Astrocyte (in vitro differentiated cells and primary cell): ENCODE data around the gene BMP7. TPM values are rescaled to one million over a fixed set of nuclear protein-coding genes. Genes with fewer than 3 reads are reported as not detected.

Experiments used
- DNase-seq: peaks from one replicate; pipeline ENCODE4 v3.0.0-alpha.2; 2010; ENCODE audit warnings: low read depth
- FAIRE-seq: peaks from 2 replicates; lab custom pipeline; 2011; peaks lifted over from hg19 to GRCh38; lab: Jason Lieb, UNC
- H2AFZ ChIP-seq: 2 replicates; pipeline ENCODE4 v1.6.0; 2012; ENCODE audit warnings: low read depth, low read length, inconsistent platforms
- H3K27ac ChIP-seq: 2 replicates; pipeline ENCODE4 v1.5.1; 2011; ENCODE audit warnings: low read depth, low read length, inconsistent platforms
- H3K27me3 ChIP-seq: 2 replicates; pipeline ENCODE4 v1.6.0; 2011; ENCODE audit warnings: low read length, inconsistent platforms; ENCODE audit not compliant: insufficient read depth
- H3K36me3 ChIP-seq: 2 replicates; pipeline ENCODE4 v1.5.1; 2011; ENCODE audit warnings: low read length, inconsistent platforms; ENCODE audit not compliant: insufficient read depth
- H3K4me1 ChIP-seq: 2 replicates; pipeline ENCODE4 v1.5.1; 2011; ENCODE audit warnings: low read length, inconsistent platforms; ENCODE audit not compliant: insufficient read depth
- H3K4me2 ChIP-seq: 2 replicates; pipeline ENCODE4 v1.6.0; 2012; ENCODE audit warnings: low read length, inconsistent platforms
- H3K4me3 ChIP-seq: 2 replicates; pipeline ENCODE4 v1.5.1; 2011; ENCODE audit warnings: low read depth, mild to moderate bottlenecking, low read length, inconsistent platforms; ENCODE audit not compliant: insufficient read depth
- H3K79me2 ChIP-seq: 2 replicates; pipeline ENCODE4 v1.6.0; 2012; ENCODE audit warnings: mild to moderate bottlenecking, low read length, inconsistent platforms; ENCODE audit not compliant: insufficient read depth
- H3K9ac ChIP-seq: 2 replicates; pipeline ENCODE4 v1.6.0; 2012; ENCODE audit warnings: mild to moderate bottlenecking, low read length, inconsistent platforms
- H3K9me3 ChIP-seq: 2 replicates; pipeline ENCODE4 v1.5.1; 2012; ENCODE audit warnings: low read depth, mild to moderate bottlenecking, low read length, inconsistent platforms; ENCODE audit not compliant: insufficient read depth
- H4K20me1 ChIP-seq: 2 replicates; pipeline ENCODE4 v1.6.0; 2012; ENCODE audit warnings: low read length, inconsistent platforms; ENCODE audit not compliant: insufficient read depth
- H3K27ac Mint-ChIP-seq: one replicate; pipeline ENCODE4 v1.8.0; 2021; ENCODE audit warnings: mild to moderate bottlenecking, mixed read lengths; ENCODE audit not compliant: unreplicated experiment
- H3K27me3 Mint-ChIP-seq: one replicate; pipeline ENCODE4 v1.8.0; 2021; ENCODE audit warnings: low read depth, mixed read lengths; ENCODE audit not compliant: unreplicated experiment
- H3K36me3 Mint-ChIP-seq: one replicate; pipeline ENCODE4 v1.8.0; 2021; ENCODE audit warnings: low read depth, mixed read lengths; ENCODE audit not compliant: unreplicated experiment
- H3K4me1 Mint-ChIP-seq: one replicate; pipeline ENCODE4 v1.8.0; 2021; ENCODE audit warnings: low read depth, mixed read lengths; ENCODE audit not compliant: unreplicated experiment
- H3K4me3 Mint-ChIP-seq: one replicate; pipeline ENCODE4 v1.8.0; 2021; ENCODE audit warnings: mild to moderate bottlenecking, moderate library complexity, mixed read lengths; ENCODE audit not compliant: unreplicated experiment
- H3K9me3 Mint-ChIP-seq: one replicate; pipeline ENCODE4 v1.8.0; 2021; ENCODE audit warnings: mild to moderate bottlenecking, mixed read lengths; ENCODE audit not compliant: unreplicated experiment
- EZH2 ChIP-seq: IDR thresholded peaks from 2 replicates; pipeline ENCODE4 v1.6.1; 2012; ENCODE audit warnings: mild to moderate bottlenecking, low read length, inconsistent platforms; ENCODE audit not compliant: insufficient read depth
- total RNA-seq: library from RNA; stranded (reverse); gene quantifications from 2 replicates; pipeline ENCODE4 v1.2.1, GENCODE V29; 2021
- TF ChIP-seq, protein P1 (sequence below): IDR thresholded peaks from 2 replicates; pipeline ENCODE4 v1.5.1; 2011; ENCODE audit warnings: low read depth, mild to moderate bottlenecking, inconsistent platforms, low read length, moderate library complexity; ENCODE audit not compliant: insufficient read depth

Gene BMP7
- total RNA-seq, 1 donor from 2014 or later, result 15.3 TPM

DNA sequence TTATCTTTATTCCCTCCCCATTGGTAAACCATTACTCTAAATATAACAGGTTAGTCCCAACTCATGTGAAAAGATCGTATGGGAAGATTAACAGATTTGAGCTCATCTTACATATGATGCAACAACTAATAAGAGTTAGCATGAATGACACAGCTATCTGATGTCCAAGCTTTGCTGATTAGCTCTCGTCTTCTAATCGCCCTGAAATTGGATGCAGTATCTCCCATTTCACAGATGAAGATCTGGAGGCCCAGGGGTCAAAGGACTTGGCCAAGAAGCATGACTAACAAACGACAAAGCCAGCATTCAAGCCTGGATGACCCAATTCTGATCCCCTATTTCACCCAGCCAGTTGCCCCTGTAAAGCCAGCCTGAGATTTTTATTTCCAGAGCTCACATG is 8.4 kb upstream of the BMP7 start:
- H3K27me3 Mint-ChIP-seq, result peaks cover 49% of the 10 kb centered on the region
- no peak for FAIRE-seq
- H3K27ac Mint-ChIP-seq, result peak overlapping the region; percentile 30

DNA sequence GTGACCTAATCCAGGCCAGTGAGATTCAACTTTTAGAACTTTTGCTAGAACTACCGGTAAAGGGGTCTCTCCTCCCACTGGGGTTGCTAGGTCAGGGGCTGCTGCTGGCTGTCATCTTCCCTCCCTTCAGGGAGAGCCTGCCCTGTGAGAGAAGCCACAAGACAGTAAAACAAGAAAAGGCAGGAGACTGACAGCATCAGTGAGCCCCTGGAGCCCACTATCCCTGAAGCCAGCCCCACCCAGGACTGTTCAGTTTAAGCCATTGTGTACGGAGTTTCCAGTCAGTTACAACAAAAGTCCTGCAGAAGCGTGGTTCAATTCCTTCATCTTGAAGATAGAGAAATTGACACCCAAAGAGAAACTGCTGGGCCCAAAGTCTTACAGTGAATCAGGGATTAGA is 7.9 kb upstream of the BMP7 start:
- H3K9ac ChIP-seq, result no peak overlapping the region
- H3K4me1 ChIP-seq, result no peaks in the 10 kb centered on the region
- no peak overlapping the region for H3K27ac ChIP-seq
- H3K4me3 Mint-ChIP-seq, result no peak overlapping the region
- no peaks in the 10 kb centered on the region for H3K79me2 ChIP-seq
- H4K20me1 ChIP-seq, result no peaks in the 10 kb centered on the region
- H3K9me3 ChIP-seq, result no peaks in the 10 kb centered on the region
- H3K27me3 ChIP-seq, result peaks cover 44% of the 10 kb centered on the region
- H3K27ac Mint-ChIP-seq, result peak overlapping the region; percentile 30
- no peak overlapping the region for H3K4me2 ChIP-seq
- no peak overlapping the region for H3K4me3 ChIP-seq
- peaks cover 1% of the 10 kb centered on the region for H3K9me3 Mint-ChIP-seq
- peaks cover 3% of the 10 kb centered on the region for H3K36me3 Mint-ChIP-seq
- H3K4me1 Mint-ChIP-seq, result peaks cover 3% of the 10 kb centered on the region
- H3K36me3 ChIP-seq, result no peaks in the 10 kb centered on the region
- H2AFZ ChIP-seq, result no peak overlapping the region
- peaks cover 51% of the 10 kb centered on the region for H3K27me3 Mint-ChIP-seq
- DNase-seq, result no peak
- TF ChIP-seq EZH2, result no peak
- TF ChIP-seq, protein P1, sequence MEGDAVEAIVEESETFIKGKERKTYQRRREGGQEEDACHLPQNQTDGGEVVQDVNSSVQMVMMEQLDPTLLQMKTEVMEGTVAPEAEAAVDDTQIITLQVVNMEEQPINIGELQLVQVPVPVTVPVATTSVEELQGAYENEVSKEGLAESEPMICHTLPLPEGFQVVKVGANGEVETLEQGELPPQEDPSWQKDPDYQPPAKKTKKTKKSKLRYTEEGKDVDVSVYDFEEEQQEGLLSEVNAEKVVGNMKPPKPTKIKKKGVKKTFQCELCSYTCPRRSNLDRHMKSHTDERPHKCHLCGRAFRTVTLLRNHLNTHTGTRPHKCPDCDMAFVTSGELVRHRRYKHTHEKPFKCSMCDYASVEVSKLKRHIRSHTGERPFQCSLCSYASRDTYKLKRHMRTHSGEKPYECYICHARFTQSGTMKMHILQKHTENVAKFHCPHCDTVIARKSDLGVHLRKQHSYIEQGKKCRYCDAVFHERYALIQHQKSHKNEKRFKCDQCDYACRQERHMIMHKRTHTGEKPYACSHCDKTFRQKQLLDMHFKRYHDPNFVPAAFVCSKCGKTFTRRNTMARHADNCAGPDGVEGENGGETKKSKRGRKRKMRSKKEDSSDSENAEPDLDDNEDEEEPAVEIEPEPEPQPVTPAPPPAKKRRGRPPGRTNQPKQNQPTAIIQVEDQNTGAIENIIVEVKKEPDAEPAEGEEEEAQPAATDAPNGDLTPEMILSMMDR, result no peak
- no peak for FAIRE-seq

More for the DNA sequence above, 8.4 kb upstream of the BMP7 start:
- H3K36me3 ChIP-seq, result no peaks in the 10 kb centered on the region
- H3K27me3 ChIP-seq, result peaks cover 40% of the 10 kb centered on the region
- TF ChIP-seq EZH2, result no peak
- Mint-ChIP-seq H3K36me3 (peaks cover 2% of the 10 kb centered on the region), H3K9me3 (peaks cover 1% of the 10 kb centered on the region), H3K4me3 (no peak overlapping the region), H3K4me1 (peaks cover 3% of the 10 kb centered on the region)
- H2AFZ ChIP-seq, result no peak overlapping the region
- no peaks in the 10 kb centered on the region for H3K4me1 ChIP-seq
- H3K9me3 ChIP-seq, result no peaks in the 10 kb centered on the region
- H3K4me2 ChIP-seq, result no peak overlapping the region
- no peak for DNase-seq
- no peaks in the 10 kb centered on the region for H3K79me2 ChIP-seq
- no peaks in the 10 kb centered on the region for H4K20me1 ChIP-seq
- H3K27ac ChIP-seq, result no peak overlapping the region
- no peak overlapping the region for H3K4me3 ChIP-seq
- H3K9ac ChIP-seq, result no peak overlapping the region

DNA sequence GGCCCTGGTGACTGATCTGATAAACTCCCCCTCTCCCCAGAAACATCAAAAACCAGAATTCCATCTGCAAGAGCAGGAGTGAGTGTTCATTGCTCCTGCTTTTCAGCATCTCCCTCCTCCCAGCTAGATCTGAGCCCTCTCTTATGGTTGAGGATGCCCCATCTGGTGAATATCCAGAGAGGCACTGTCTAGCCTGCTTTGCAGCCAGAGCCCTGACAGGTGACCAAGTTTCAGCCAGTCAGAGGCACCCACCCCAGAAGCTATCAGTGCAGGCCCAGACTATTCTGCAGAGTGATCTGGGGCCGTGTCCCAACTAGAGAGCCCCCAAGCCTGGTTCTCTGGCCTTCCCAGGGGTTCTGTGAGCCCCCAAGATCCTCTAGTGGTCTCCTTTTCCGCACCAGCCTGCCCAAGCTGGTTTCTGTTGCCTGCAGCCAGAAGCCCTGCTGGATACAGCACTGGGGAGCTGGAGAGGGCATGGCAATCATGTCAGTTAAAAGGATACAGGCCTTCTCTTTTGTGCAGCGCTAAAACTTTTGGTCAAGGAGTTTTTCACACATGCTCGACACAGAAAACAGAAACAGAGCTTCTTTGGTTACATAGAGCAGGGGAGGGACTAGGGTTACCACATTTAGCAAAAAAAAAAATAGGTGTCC is 6.6 kb upstream of the BMP7 start:
- H3K36me3 Mint-ChIP-seq, result peaks cover 3% of the 10 kb centered on the region
- H4K20me1 ChIP-seq, result no peaks in the 10 kb centered on the region
- no peaks in the 10 kb centered on the region for H3K79me2 ChIP-seq
- H3K27me3 ChIP-seq, result peaks cover 40% of the 10 kb centered on the region
- peaks cover 59% of the 10 kb centered on the region for H3K27me3 Mint-ChIP-seq
- no peak for TF ChIP-seq EZH2
- TF ChIP-seq, protein P1, result no peak
- H3K9me3 Mint-ChIP-seq, result peaks cover 1% of the 10 kb centered on the region
- H3K4me3 ChIP-seq, result no peak overlapping the region
- H3K27ac Mint-ChIP-seq, result no peak overlapping the region
- H3K36me3 ChIP-seq, result no peaks in the 10 kb centered on the region
- no peak overlapping the region for H3K4me2 ChIP-seq
- H3K9ac ChIP-seq, result no peak overlapping the region
- DNase-seq, result no peak
- no peaks in the 10 kb centered on the region for H3K9me3 ChIP-seq
- H2AFZ ChIP-seq, result no peak overlapping the region
- no peak overlapping the region for H3K4me3 Mint-ChIP-seq
- H3K4me1 Mint-ChIP-seq, result no peaks in the 10 kb centered on the region
- no peak overlapping the region for H3K27ac ChIP-seq
- H3K4me1 ChIP-seq, result no peaks in the 10 kb centered on the region
- no peak for FAIRE-seq
